Endothelial cell of umbilical vein (primary cell): ENCODE data around the gene HBE1. TPM values are rescaled to one million over a fixed set of nuclear protein-coding genes. Genes with fewer than 3 reads are reported as not detected.
A peak's percentile ranks its signal among the peaks of the same experiment; 100 is the strongest.

Source experiments
- BruUV-seq: library from RNA; stranded (reverse); fragments of 400-500 nt; replicated peaks from 2 replicates; lab custom pipeline; 2021; lab: Mats Ljungman, UMichigan
- CTCF ChIA-PET: fragments of 300-600, 350-600 bp; sonication (Branson Sonifier 250); formaldehyde crosslinking; loops from one replicate; lab custom pipeline; 2021; ENCODE audit warnings: antibody characterized with exemption, inconsistent platforms; lab: Charles Lee
- POLR2A ChIA-PET: fragments of 300-600, 350-600 bp; sonication (Branson Sonifier 250); formaldehyde crosslinking; loops from one replicate; lab custom pipeline; 2021; ENCODE audit warnings: antibody characterized with exemption, inconsistent platforms; lab: Charles Lee
- DNase-seq: peaks from one replicate; pipeline ENCODE4 v3.0.0-alpha.2; 2011; ENCODE audit warnings: low read depth, low spot score
- FAIRE-seq: peaks from 2 replicates; lab custom pipeline; 2011; peaks lifted over from hg19 to GRCh38; lab: Jason Lieb, UNC
- H2AFZ ChIP-seq: 2 replicates; pipeline ENCODE4 v1.6.0; 2012; ENCODE audit warnings: low read depth, low read length, control low read depth, inconsistent platforms
- H3K27ac ChIP-seq: 2 replicates; pipeline ENCODE4 v1.5.1; 2011; ENCODE audit warnings: low read depth, mild to moderate bottlenecking, control low read depth, low read length, moderate library complexity; ENCODE audit not compliant: insufficient read depth
- H3K27me3 ChIP-seq, 2 experiments: 2 replicates each; pipeline versions ENCODE4 v1.6.0 to v1.6.1; 2011; ENCODE audit warnings: low read length in 2 of 2, mixed read lengths in 1 of 2; ENCODE audit not compliant: control insufficient read depth in 2 of 2, insufficient read depth in 2 of 2
- H3K36me3 ChIP-seq, 2 experiments: 2 replicates in 1 of 2; 3 replicates in 1 of 2; pipeline ENCODE4 v1.5.1; 2011; ENCODE audit warnings: low read length in 2 of 2, mild to moderate bottlenecking in 1 of 2, moderate library complexity in 1 of 2; ENCODE audit not compliant: control insufficient read depth in 2 of 2, insufficient read depth in 2 of 2; ENCODE audit errors: extremely low read depth in 1 of 2
- H3K4me1 ChIP-seq: 3 replicates; pipeline ENCODE4 v1.5.1; 2011; ENCODE audit warnings: mild to moderate bottlenecking, low read length; ENCODE audit not compliant: control insufficient read depth, insufficient read depth; ENCODE audit errors: extremely low read depth
- H3K4me2 ChIP-seq: 2 replicates; pipeline ENCODE4 v1.6.1; 2011; ENCODE audit warnings: low read length, control low read depth, mixed read lengths; ENCODE audit not compliant: insufficient read depth
- H3K4me3 ChIP-seq, 3 experiments: fragments of 200-600 bp in 1 of 3; sonication (generic), shearing (Covaris generic) in 1 of 3; replicated peaks in 1 of 3; 2 replicates each; pipeline ENCODE4 v1.5.1; 2011 to 2016; ENCODE audit warnings: control low read depth in 3 of 3, low read length in 3 of 3, mild to moderate bottlenecking in 2 of 3, inconsistent platforms in 1 of 3, low read depth in 1 of 3, moderate library complexity in 1 of 3; ENCODE audit not compliant: insufficient read depth in 1 of 3
- H3K79me2 ChIP-seq: 2 replicates; pipeline ENCODE4 v1.6.0; 2012; ENCODE audit warnings: low read length, inconsistent platforms; ENCODE audit not compliant: control insufficient read depth, insufficient read depth
- H3K9ac ChIP-seq: replicated peaks from 2 replicates; pipeline ENCODE3; 2011; ENCODE audit warnings: low read length, control low read depth; ENCODE audit not compliant: insufficient read depth; ENCODE audit errors: extremely low read depth
- H3K9me1 ChIP-seq: replicated peaks from 3 replicates; pipeline ENCODE4 v1.6.0; 2011; ENCODE audit warnings: mild to moderate bottlenecking, low read length; ENCODE audit not compliant: control insufficient read depth, insufficient read depth; ENCODE audit errors: extremely low read depth
- H3K9me3 ChIP-seq: replicated peaks from 2 replicates; pipeline ENCODE4 v1.5.1; 2012; ENCODE audit warnings: low read length, inconsistent platforms; ENCODE audit not compliant: control insufficient read depth, insufficient read depth
- H4K20me1 ChIP-seq: replicated peaks from 2 replicates; pipeline ENCODE3; 2011; ENCODE audit warnings: mild to moderate bottlenecking, low read length; ENCODE audit not compliant: control insufficient read depth, insufficient read depth; ENCODE audit errors: extremely low read depth
- EZH2 ChIP-seq: IDR thresholded peaks from 2 replicates; pipeline ENCODE4 v1.6.1; 2012; ENCODE audit warnings: borderline replicate concordance, low read depth, mild to moderate bottlenecking, moderate library complexity, low read length, inconsistent platforms; ENCODE audit not compliant: severe bottlenecking
- FOS ChIP-seq: IDR thresholded peaks from 2 replicates; pipeline ENCODE4 v1.6.1; 2011; ENCODE audit warnings: mild to moderate bottlenecking, low read length, moderate library complexity, borderline replicate concordance; ENCODE audit not compliant: insufficient read depth
- GATA2 ChIP-seq: IDR thresholded peaks from 2 replicates; pipeline ENCODE4 v1.7.0; 2011; ENCODE audit warnings: low read depth, mild to moderate bottlenecking, moderate library complexity, mixed read lengths, low read length; ENCODE audit not compliant: insufficient read length, insufficient read depth
- JUN ChIP-seq: IDR thresholded peaks from 2 replicates; pipeline ENCODE4 v1.6.1; 2011; ENCODE audit warnings: borderline replicate concordance, low read depth; ENCODE audit not compliant: insufficient read length, insufficient read depth
- MYC ChIP-seq: IDR thresholded peaks from one replicate; pipeline ENCODE4 v1.6.1; 2011; ENCODE audit warnings: mild to moderate bottlenecking, low read depth, low read length
- POLR2A ChIP-seq: IDR thresholded peaks from 2 replicates; pipeline ENCODE4 v1.6.1; 2012; ENCODE audit warnings: low read depth, mild to moderate bottlenecking, control low read depth, low read length
- POLR2AphosphoS5 ChIP-seq: IDR thresholded peaks from 2 replicates; pipeline ENCODE4 v1.6.1; 2012; ENCODE audit warnings: low read depth, mild to moderate bottlenecking, control low read depth, low read length, moderate library complexity; ENCODE audit not compliant: insufficient read depth
- dilution Hi-C: fragments of 300-500 bp; cut with MboI; formaldehyde crosslinking; loops from one replicate; pipeline ENCODE4 v1.15.0; 2019; ENCODE audit warnings: low sequenced_read_pairs; ENCODE audit not compliant: extremely low pct_ligation_motif_present
- intact Hi-C: fragments of 100-400 bp; cut with micrococcal nuclease; formaldehyde crosslinking; loops from one replicate; pipeline ENCODE4 v1.10.0; 2022
- polyA plus RNA-seq, 4 experiments: library from polyadenylated mRNA; depleted of rRNA in 3 of 4; stranded (reverse) in 3 of 4; unstranded in 1 of 4; fragments of >200 nt; gene quantifications; 2 replicates each; pipeline versions ENCODE4 v1.2.1 to v1.2.3, GENCODE V29; 2011 to 2012; ENCODE audit warnings: missing spikeins in 1 of 4
- total RNA-seq: library from RNA; stranded (reverse); gene quantifications from 2 replicates; pipeline ENCODE4 v1.2.3, GENCODE V29; 2021
- TF ChIP-seq, protein P1 (sequence below), 2 donors: IDR thresholded peaks; 1 replicate in 1 of 2; 2 replicates in 1 of 2; pipeline ENCODE4 v1.5.1; 2011; ENCODE audit warnings: low read length in 2 of 2, mild to moderate bottlenecking in 2 of 2, moderate library complexity in 2 of 2, control low read depth in 1 of 2, inconsistent platforms in 1 of 2, low read depth in 1 of 2; ENCODE audit not compliant: insufficient read depth in 1 of 2; ENCODE audit errors: extremely low read depth in 1 of 2
- TF ChIP-seq, protein P2 (sequence below): IDR thresholded peaks from 2 replicates; pipeline ENCODE4 v1.6.1; 2011; ENCODE audit not compliant: insufficient read depth, insufficient read length

HBE1 gene
- total and polyA plus RNA-seq, 2 donors (not counting 3 experiments of a cell fraction or from before 2014, with no cell fraction given) = 0.37 TPM; not detected in 1

DNA sequence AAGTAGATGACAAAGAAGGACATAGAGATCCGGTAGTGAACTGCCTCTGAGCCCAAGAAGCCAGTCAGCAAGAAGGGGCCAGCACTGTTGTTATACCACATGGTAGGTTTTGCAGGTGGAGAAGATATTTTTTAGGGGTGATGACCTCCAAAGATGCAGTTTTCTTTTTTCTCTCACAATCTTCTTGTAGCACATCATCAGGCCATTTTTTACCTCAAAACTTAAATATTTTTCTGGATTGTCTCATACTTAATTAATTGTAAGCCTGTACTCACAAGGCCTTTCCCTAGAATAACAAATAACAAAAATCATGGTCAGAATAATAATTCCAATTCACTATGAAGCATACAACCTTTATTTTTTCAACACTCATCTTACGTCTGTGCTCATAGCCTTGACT is 32.1 kb upstream of the HBE1 start, which contains the start of gene OR51B4:
OR51B4 (minus strand) TSS at position 101 of the 400 bp plus-strand sequence; CDS start at position 101, 0 bp downstream.
- intact Hi-C loops = no loop called here
- no peak within 1 kb of the TSS for H2AFZ ChIP-seq

DNA sequence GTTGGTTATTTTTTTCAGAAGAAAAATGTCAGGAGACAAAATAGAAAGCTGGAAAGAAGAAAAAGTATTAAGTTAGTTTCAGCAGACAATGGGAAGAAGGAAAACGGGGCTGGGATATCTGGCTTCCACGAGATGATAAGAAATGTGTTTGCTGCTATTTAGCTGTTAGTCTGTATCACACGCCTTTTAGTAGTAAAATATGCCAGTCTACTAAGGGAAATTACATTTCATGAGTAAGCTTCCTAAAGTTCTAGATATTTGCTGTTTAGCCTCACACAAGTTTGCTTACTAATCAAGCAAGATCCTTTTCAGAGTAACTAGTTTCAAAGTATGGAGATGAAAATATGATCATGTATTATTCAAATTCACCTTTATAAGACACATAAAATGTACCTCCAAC is 30.5 kb upstream of the HBE1 start:
- H3K4me2 ChIP-seq = peak overlapping the region; percentile 64
- dilution Hi-C loops = no loop called here
- H4K20me1 ChIP-seq = no peaks in the 10 kb centered on the region
- BruUV-seq = no TSS peak
- H3K4me3 ChIP-seq = no peak overlapping the region
- peak; percentile 67 for DNase-seq
- no peaks in the 10 kb centered on the region for H3K4me1 ChIP-seq
- H3K9me3 ChIP-seq = no peaks in the 10 kb centered on the region
- TF ChIP-seq MYC (no peak), EZH2 (no peak), POLR2AphosphoS5 (no peak), GATA2 (peak; percentile 35), POLR2A (no peak), JUN (no peak), FOS (peak; percentile 36)
- TF ChIP-seq, protein P1, sequence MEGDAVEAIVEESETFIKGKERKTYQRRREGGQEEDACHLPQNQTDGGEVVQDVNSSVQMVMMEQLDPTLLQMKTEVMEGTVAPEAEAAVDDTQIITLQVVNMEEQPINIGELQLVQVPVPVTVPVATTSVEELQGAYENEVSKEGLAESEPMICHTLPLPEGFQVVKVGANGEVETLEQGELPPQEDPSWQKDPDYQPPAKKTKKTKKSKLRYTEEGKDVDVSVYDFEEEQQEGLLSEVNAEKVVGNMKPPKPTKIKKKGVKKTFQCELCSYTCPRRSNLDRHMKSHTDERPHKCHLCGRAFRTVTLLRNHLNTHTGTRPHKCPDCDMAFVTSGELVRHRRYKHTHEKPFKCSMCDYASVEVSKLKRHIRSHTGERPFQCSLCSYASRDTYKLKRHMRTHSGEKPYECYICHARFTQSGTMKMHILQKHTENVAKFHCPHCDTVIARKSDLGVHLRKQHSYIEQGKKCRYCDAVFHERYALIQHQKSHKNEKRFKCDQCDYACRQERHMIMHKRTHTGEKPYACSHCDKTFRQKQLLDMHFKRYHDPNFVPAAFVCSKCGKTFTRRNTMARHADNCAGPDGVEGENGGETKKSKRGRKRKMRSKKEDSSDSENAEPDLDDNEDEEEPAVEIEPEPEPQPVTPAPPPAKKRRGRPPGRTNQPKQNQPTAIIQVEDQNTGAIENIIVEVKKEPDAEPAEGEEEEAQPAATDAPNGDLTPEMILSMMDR (IDR thresholded peaks at IDR 0.05; ENCODE audit: extremely low read depth in 1 of 2, insufficient read depth in 1 of 2, low read depth in 1 of 2, low read length in 2 of 2) = no peak
- TF ChIP-seq, protein P2, sequence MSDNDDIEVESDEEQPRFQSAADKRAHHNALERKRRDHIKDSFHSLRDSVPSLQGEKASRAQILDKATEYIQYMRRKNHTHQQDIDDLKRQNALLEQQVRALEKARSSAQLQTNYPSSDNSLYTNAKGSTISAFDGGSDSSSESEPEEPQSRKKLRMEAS = no peak
- no peaks in the 10 kb centered on the region for H3K36me3 ChIP-seq
- H2AFZ ChIP-seq = peak overlapping the region; percentile 69
- peak overlapping the region; percentile 51 for H3K9ac ChIP-seq
- H3K79me2 ChIP-seq = no peaks in the 10 kb centered on the region
- intact Hi-C loops = no loop called here
- no peaks in the 10 kb centered on the region for H3K27me3 ChIP-seq
- CTCF ChIA-PET = interaction anchor here (0.9 to 2.3 kb wide), 6 partner anchors 10 to 591 kb away, joined by 3 to 18 read pairs (median 4); no protein-coding TSS in a partner anchor
- peak; percentile 63 for FAIRE-seq
- POLR2A ChIA-PET = no interaction called here
- H3K9me1 ChIP-seq = no peaks in the 10 kb centered on the region
- no peak overlapping the region for H3K27ac ChIP-seq

More for the DNA sequence above, 32.1 kb upstream of the HBE1 start, which contains the start of gene OR51B4:
- no peaks in the 10 kb centered on the region for H4K20me1 ChIP-seq
- DNase-seq (no peak), FAIRE-seq (no peak)
- H3K36me3 ChIP-seq = no peaks in the 10 kb centered on the region
- no peaks in the 10 kb centered on the region for H3K9me1 ChIP-seq
- dilution Hi-C loops = no loop called here
- no peak within 1 kb of the TSS for H3K27ac ChIP-seq
- no TSS peak for BruUV-seq
- TF ChIP-seq EZH2 = no peak
- TF ChIP-seq, protein P2 = no peak
- no peak for TF ChIP-seq GATA2
- no peak within 1 kb of the TSS for H3K4me3 ChIP-seq
- CTCF ChIA-PET = no interaction called here
- H3K4me1 ChIP-seq = no peaks in the 10 kb centered on the region
- H3K4me2 ChIP-seq = no peak within 1 kb of the TSS
- no peaks in the 10 kb centered on the region for H3K9me3 ChIP-seq
- no peaks in the 10 kb centered on the region for H3K27me3 ChIP-seq
- POLR2A ChIA-PET = no interaction called here
- no peaks in the 10 kb centered on the region for H3K79me2 ChIP-seq
- H3K9ac ChIP-seq = no peak within 1 kb of the TSS
